GM21619 (cell line): ENCODE measurements around the gene BCAS3.
"Not testable (repeated sequence)": the region's sequence is repeated elsewhere in the genome, so short reads cannot be mapped to it uniquely, and the experiment has no call there.

Experiments
- ATAC-seq: cut with Tn5 transposase; IDR thresholded peaks from one replicate; pipeline ENCODE4 v1.9.1; 2021; ENCODE audit not compliant: unreplicated experiment

The BCAS3 gene

DNA sequence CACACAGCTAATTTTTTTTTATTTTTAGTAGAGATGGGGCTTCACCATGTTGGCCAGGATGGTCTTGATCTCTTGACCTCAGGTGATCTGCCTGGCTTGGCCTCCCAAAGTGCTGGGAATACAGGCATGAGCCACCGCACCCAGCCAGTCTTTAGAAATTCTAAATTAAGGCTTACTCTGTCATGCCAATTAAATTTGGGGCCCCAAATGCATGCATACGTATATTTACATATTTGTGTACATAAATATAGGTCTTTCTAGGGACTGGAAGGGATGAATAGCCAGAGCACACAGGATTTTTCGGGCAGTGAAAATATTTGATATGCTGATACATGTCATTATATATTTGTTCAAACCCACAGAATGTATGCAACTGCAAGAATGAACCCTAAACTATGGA, 105.1 kb downstream of the BCAS3 start:
- no peak for ATAC-seq

- ATAC-seq, result no peak
Measured at GRCh38 chr17:60790205-60790604, 112.6 kb downstream of the BCAS3 start.

- ATAC-seq, result no peak
Measured at GRCh38 chr17:60792250-60792898, 114.7 kb downstream of the BCAS3 start.

DNA sequence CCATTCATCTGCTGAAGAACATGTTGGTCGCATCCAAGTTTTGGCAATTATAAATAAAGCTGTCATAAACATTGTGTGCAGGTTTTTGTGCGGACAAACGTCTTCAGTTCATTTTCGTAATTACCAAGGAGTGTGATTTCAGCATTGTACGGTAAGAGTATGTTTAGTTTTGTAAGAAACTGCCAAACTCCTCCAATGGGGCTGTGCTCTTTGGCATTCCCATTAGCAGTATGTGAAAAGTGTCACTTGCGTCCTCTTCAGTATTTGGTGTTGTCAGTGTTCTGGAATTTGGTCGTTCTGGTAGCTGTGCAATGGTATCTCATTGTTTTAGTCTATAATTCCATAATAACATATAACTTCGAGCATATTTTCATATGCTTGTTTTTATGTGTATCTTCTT, 120.9 kb downstream of the BCAS3 start:
- ATAC-seq, result no peak

GRCh38 chr17:60802377-60802776, 124.7 kb downstream of the BCAS3 start:
- no peak for ATAC-seq

GRCh38 chr17:60803059-60803458, 125.4 kb downstream of the BCAS3 start:
- ATAC-seq, result no peak

DNA sequence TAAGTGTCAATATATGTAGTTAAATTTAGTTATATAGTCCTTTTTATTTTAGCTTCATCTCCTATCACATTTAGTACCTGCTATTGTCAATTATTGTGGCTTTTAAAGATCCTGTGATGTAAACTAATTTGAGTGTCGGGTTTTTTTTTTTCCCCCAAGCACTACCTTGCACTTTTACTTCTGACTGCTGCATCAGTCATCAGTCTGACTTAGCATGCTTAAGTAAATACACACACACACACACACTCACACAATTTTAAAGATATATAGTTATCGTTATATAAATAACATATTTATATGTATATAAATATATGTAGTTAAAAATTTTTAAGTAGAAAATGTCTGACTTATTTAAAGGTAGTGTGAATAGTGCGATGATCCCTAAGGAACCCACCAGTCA, 127.2 kb downstream of the BCAS3 start:
- no peak for ATAC-seq

- ATAC-seq, result no peak
Measured at GRCh38 chr17:60809421-60809820, 131.8 kb downstream of the BCAS3 start.

DNA sequence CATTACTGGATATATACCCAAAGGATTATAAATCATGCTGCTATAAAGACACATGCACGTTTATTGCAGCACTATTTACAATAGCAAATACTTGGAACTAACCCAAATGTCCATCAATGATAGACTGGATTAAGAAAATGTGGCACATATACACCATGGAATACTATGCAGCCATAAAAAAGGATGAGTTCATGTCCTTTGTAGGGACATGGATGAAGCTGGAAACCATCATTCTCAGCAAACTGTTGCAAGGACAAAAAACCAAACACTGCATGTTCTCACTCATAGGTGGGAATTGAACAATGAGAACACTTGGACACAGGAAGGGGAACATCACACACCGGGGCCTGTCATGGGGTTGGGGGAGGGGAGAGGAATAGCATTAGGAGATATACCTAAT, 137.3 kb downstream of the BCAS3 start:
- not testable (repeated sequence) for ATAC-seq

DNA sequence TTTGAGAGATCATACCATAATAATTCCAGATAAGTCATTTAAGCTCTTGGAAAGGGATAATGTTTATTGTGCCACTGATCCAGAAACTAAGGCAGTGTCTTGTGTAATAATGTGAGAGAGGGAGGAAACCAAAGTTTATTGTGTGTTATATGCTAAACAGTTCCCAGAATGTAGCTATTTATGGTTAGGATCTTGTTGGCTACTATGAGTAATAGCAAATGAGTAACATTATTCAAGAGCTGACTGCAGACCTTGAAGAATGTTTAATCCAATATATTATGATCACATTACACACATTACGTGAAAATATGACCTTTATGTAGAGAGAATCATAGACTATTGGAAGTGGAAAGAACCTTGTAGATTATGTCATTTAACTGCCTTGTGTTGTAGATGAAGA, 139.5 kb downstream of the BCAS3 start:
- ATAC-seq, result no peak

DNA sequence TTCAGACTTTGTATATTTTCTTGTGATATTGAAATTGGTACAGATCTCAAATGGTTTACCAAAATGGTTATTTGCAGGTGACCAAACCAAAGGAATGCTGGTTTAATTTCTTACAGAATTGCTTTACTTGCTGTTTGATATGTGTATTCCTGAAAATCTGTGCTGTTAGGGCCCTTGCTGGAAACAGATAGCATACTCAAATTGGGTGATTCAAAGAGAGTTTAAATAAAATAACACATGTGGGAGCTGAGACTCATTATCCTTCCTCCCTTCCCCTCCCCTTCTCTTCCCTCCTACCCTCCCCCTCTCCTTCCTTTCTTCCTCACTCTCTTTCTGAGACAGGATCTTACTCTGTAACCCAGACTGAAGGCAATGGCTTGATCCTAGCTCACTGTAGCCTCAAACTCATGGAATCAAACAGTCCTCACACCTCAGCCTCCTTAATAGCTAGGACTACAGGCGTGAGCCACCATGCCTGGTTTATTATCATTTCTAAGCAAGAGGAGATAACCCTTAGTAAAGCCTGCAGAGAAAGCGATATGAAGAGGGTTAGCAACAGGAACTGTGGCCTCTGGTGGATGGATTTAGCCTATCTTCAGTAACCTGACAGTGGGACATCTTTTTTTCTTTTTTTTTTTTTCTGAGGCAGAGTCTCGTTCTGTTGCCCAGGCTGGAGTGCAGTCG, 141.9 kb downstream of the BCAS3 start:
- ATAC-seq, result no peak

DNA sequence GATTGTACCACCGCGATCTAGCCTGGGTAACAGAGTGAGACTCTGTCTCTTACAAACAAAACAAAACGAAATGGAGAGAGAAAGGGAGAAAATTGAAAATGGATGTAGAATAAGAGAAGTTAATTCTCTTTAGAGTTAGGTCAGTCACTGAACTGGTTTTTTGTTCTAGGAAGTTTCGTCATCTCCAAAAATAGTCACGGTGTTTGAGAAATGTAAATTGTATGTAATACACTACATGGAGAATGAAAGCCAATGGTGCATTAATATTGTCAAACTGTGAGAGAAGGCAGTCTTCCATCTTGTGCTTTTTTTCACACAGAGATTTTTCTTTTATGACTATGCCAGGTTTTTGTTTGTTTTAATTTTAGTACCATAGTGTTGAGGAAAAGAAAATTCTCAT, 145.9 kb downstream of the BCAS3 start:
- ATAC-seq, result no peak

DNA sequence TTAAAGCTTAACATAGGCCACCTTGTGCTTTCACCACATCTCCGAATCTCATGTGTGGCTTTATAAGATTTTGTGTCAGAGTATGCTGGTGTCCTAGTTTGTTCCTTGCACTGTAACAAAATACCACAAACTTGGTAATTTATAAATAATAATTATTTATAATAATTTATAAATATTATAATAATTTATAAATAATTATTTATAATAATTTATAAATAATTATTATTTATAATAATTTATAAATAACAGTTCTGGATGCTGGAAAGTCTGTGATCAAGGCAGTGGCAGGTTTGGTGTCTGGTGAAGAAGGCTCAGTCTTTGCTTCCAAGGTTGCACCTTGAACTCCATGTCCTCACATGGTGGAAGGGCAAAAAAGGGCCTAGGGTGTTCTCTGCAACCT, 147.7 kb downstream of the BCAS3 start:
- no peak for ATAC-seq

- ATAC-seq, result no peak
Measured at GRCh38 chr17:60827943-60828342, 150.3 kb downstream of the BCAS3 start.

DNA sequence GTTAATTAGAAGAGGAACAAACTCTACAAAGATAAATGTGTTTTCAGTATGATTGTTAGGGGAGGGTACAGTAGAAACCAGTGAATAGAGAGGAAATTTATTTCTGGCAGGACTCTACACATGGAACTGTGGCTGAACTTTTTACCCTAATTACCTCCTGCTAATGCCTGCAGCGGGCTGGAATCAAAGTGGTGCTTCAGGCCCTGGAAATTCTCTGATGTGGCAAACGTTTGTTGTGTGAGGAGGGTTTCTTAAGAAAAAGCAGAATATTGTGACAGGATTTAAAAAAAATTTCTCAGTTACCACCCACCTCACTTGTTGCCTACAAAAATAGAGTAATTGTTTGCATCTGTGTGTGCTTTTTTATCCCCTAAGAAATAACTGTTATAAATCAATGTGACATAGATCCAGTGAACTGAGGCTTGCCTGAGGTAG, 154.5 kb downstream of the BCAS3 start:
- no peak for ATAC-seq

- no peak for ATAC-seq
Measured at GRCh38 chr17:60832631-60833030, 155.0 kb downstream of the BCAS3 start.

DNA sequence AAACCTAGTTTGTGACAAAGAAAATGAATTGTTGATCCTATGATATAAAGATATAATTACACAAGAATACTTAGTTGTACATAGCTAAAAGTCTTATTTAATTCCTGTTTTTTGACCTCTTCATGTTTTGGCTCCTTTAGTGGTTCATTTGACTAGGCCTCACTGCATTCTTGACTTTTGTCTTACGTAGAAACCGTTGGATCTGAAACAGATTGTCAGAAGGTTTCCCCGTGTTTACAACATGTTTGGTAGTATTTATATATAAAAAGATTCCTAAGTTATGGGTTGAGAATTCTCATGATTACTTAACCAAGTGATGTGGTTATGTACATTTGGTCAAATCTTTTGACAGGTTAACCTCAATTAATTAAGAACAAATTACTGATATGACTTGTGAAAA, 162.8 kb downstream of the BCAS3 start:
- ATAC-seq, result no peak

GRCh38 chr17:60845012-60845411, 167.4 kb downstream of the BCAS3 start:
- no peak for ATAC-seq

GRCh38 chr17:60846175-60846574, 168.5 kb downstream of the BCAS3 start:
- ATAC-seq, result no peak

DNA sequence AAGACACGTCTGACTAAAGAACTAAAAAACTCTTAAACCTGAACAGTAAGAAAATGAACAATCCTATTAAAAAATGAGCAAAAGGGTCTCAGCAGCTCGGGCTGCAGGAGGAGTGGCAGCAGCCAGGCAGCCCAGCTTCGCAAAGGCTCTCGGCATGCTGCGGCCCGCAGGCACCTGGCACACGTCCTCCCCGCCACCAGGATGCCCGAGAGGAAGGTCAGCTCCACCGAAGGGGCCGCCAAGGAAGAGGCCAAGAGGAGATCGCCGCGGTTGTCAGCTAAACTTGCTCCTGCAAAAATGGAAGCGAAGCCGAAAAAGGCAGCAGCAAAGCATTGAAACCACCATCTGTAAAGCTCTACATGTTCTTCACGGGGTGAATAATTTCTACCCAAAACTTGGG, 173.5 kb downstream of the BCAS3 start:
- ATAC-seq, result no peak

DNA sequence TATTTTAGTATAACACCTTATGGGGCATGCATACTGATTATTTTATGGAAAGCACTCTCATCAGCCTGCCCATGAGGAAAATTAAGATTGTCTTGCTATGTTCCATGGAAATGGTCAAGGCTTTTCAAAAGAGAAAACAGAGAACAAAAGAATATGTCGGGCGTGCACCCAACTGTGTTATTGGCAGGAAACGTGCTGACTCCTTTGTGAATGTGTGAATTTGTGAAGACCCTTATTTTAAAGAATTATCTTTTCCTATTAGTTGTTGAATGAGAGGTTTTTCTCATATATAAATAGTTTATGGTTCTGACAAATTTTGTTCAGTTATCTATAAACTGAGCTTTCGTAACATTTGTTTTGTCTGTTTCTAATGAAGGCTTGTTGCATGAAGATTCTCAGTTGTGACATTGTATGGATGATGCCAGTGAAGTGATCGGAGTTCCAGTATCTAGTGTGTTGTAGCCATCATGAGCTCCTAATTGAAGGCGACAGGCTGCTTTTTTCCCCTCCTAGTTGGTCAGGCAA, 180.0 kb downstream of the BCAS3 start:
- ATAC-seq, result no peak

DNA sequence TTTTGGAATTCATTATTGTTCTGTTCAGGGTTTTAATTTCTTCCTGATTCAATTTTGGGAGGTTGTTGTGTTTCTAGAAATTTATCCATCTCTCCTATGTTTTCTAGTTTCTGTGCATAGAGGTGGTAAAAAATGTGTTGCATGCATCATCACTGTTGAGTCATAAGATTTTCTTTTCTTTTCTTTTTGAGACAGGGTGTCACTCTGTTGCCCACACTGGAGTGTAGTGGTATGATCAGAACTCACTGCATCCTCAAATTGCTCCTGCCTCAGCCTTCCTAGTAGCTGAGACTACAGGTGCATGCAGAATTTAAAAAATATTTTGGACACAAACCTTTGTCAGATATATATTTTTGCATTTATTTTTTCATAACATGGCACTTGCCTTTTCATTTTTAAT, 184.8 kb downstream of the BCAS3 start:
- ATAC-seq, result no peak
